A673 (cell line): Measurements from ENCODE around the gene RSU1. TPM values are rescaled to one million over a fixed set of nuclear protein-coding genes. Genes with fewer than 3 reads are reported as not detected.

Source experiments
- BruUV-seq: library from RNA; stranded (reverse); fragments of 400-500 nt; replicated peaks from 2 replicates; lab custom pipeline; 2021; lab: Mats Ljungman, UMichigan
- CTCF ChIA-PET: fragments of 300-600 bp; sonication (Branson Sonifier 250); formaldehyde crosslinking; loops from one replicate; lab custom pipeline; 2022; ENCODE audit warnings: antibody characterized with exemption; lab: Charles Lee
- POLR2A ChIA-PET: fragments of 300-600 bp; sonication (Branson Sonifier 250); formaldehyde crosslinking; loops from one replicate; lab custom pipeline; 2022; ENCODE audit warnings: antibody characterized with exemption; ENCODE audit not compliant: low non-redundant PET; lab: Charles Lee
- DNase-seq: peaks from one replicate; pipeline ENCODE4 v3.0.0-alpha.2; 2015; ENCODE audit warnings: low spot score
- H3K27ac ChIP-seq: fragments of 200-600 bp; sonication (generic); 2 replicates; pipeline ENCODE4 v1.5.1; 2016; ENCODE audit warnings: mixed run types, low read depth, mild to moderate bottlenecking, mixed read lengths, antibody characterized with exemption, low read length; ENCODE audit not compliant: poor library complexity, severe bottlenecking
- H3K27me3 ChIP-seq: fragments of 200-600 bp; sonication (generic); replicated peaks from 2 replicates; pipeline ENCODE4 v1.6.1; 2017; ENCODE audit warnings: mixed run types, low read depth, mild to moderate bottlenecking, mixed read lengths, antibody characterized with exemption, low read length; ENCODE audit not compliant: insufficient read depth, poor library complexity
- H3K36me3 ChIP-seq: fragments of 200-600 bp; sonication (generic); 2 replicates; pipeline ENCODE4 v1.6.1; 2016; ENCODE audit warnings: mixed run types, mild to moderate bottlenecking, mixed read lengths, antibody characterized with exemption, low read length; ENCODE audit not compliant: insufficient read depth, poor library complexity, severe bottlenecking
- H3K4me1 ChIP-seq: fragments of 200-600 bp; sonication (generic); 2 replicates; pipeline ENCODE4 v1.6.1; 2017; ENCODE audit warnings: mixed run types, mild to moderate bottlenecking, mixed read lengths, antibody characterized with exemption, low read length; ENCODE audit not compliant: insufficient read depth, poor library complexity, severe bottlenecking
- H3K4me3 ChIP-seq: fragments of 200-600 bp; sonication (generic); 2 replicates; pipeline ENCODE4 v1.5.1; 2016; ENCODE audit warnings: low read depth, mixed run types, mild to moderate bottlenecking, mixed read lengths, low read length; ENCODE audit not compliant: poor library complexity, severe bottlenecking
- H3K9me3 ChIP-seq: fragments of 200-600 bp; sonication (generic); 2 replicates; pipeline ENCODE4 v1.6.1; 2016; ENCODE audit warnings: mixed run types, low read depth, mild to moderate bottlenecking, mixed read lengths, antibody characterized with exemption, low read length; ENCODE audit not compliant: poor library complexity, severe bottlenecking
- CTCF ChIP-seq: fragments of 300-800, 200-600 bp; sonication (generic); conservative IDR thresholded peaks from 2 replicates; pipeline ENCODE4 v1.5.1; 2017; ENCODE audit warnings: low read depth, mild to moderate bottlenecking, antibody characterized with exemption, low read length, moderate library complexity, mixed read lengths
- EZH2 ChIP-seq: fragments of 200-600 bp; sonication (generic); IDR thresholded peaks from 2 replicates; pipeline ENCODE4 v1.6.1; 2017; ENCODE audit warnings: borderline replicate concordance, low read depth, mild to moderate bottlenecking, mixed read lengths, antibody characterized with exemption, low read length; ENCODE audit not compliant: poor library complexity, severe bottlenecking
- intact Hi-C: fragments of 100-400 bp; cut with micrococcal nuclease; formaldehyde crosslinking; loops from one replicate; pipeline ENCODE4 v1.10.0; 2022; ENCODE audit not compliant: unreplicated experiment
- total RNA-seq: library from RNA; stranded (reverse); gene quantifications from 2 replicates; pipeline ENCODE4 v1.2.3, GENCODE V29; 2021

RSU1 gene
- total RNA-seq, 1 experiment from 2014 or later = 64.0 TPM

DNA sequence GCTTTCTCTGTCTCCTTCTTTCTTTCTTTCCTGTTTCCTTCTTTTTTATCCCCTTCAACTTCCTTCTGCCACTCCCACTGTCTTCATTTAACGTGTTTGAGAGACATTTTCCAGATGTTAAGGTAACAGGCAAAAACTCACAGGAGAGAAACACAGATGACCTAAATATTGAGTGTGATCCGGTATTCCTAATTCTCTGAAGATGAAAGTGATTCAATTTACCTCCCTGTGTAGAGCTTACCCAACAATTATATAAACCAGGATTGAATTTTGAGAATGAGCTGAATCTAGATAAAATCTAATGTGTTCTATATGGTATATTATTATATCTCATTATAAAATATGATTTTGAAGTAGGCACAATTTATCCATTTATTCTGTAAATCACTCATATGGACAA is 46.5 kb upstream of the RSU1 start:
- no peak for TF ChIP-seq EZH2
- no peak for TF ChIP-seq CTCF
- Histone ChIP-seq H3K36me3 (no peaks in the 10 kb centered on the region), H3K9me3 (no peaks in the 10 kb centered on the region), H3K27ac (no peak overlapping the region), H3K4me3 (no peak overlapping the region), H3K4me1 (peaks cover 19% of the 10 kb centered on the region), H3K27me3 (no peaks in the 10 kb centered on the region)
- DNase-seq = no peak
- ChIA-PET POLR2A (no interaction called here), CTCF (no interaction called here)
- intact Hi-C loops = no loop called here
- no TSS peak for BruUV-seq

- TF ChIP-seq EZH2 = no peak
- TF ChIP-seq CTCF = no peak
- Histone ChIP-seq H3K9me3 (no peaks in the 10 kb centered on the region), H3K27ac (no peak overlapping the region), H3K27me3 (no peaks in the 10 kb centered on the region), H3K4me1 (peaks cover 9% of the 10 kb centered on the region), H3K4me3 (no peak overlapping the region), H3K36me3 (no peaks in the 10 kb centered on the region)
- BruUV-seq = no TSS peak
- intact Hi-C loops = no loop called here
- ChIA-PET POLR2A (no interaction called here), CTCF (no interaction called here)
- no peak for DNase-seq
These were observed 40.2 kb upstream of the RSU1 start for GRCh38 chr10:16857419-16857818.

DNA sequence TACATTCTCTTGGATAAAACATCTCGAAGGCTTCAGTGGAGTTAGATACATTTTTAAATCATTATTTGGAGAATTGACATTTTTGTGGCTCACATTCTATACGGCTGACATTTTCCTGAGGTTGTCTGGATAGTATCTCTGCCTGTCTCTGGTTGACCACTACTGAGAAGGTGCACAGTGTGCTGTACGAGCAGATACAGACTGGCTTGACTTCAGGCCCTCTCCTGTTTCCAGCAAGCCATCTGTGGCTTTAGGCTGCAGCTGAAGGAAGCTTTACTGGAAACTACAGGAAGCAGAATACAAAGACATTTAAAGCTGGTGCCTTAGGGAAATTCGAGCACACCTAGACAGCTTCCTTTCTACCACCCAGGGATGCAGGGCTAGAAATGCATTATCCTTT is 39.3 kb upstream of the RSU1 start:
- intact Hi-C loops = no loop called here
- ChIA-PET CTCF (no interaction called here), POLR2A (no interaction called here)
- H3K9me3 ChIP-seq = no peaks in the 10 kb centered on the region
- BruUV-seq = no TSS peak
- H3K27ac ChIP-seq = no peak overlapping the region
- no peak overlapping the region for H3K4me3 ChIP-seq
- H3K27me3 ChIP-seq = no peaks in the 10 kb centered on the region
- DNase-seq = no peak
- no peaks in the 10 kb centered on the region for H3K36me3 ChIP-seq
- TF ChIP-seq CTCF (no peak), EZH2 (no peak)
- peaks cover 5% of the 10 kb centered on the region for H3K4me1 ChIP-seq
